CD4-positive, alpha-beta T cell treated with Interleukin-6 at 100 ng/mL for 8 hours (primary cell): Measurements from ENCODE around the gene SLC25A48.
"Not testable (repeated sequence)": the region's sequence is repeated elsewhere in the genome, so short reads cannot be mapped to it uniquely, and the experiment has no call there.

Experiments
- DNase-seq: peaks from one replicate; pipeline ENCODE4 v3.0.0-alpha.2; 2020; ENCODE audit warnings: mixed read lengths, low spot score

SLC25A48 gene

GRCh38 chr5:135857630-135858311, 23.3 kb downstream of the SLC25A48 start:
- no peak for DNase-seq

- DNase-seq = not testable (repeated sequence)
These were observed 24.7 kb downstream of the SLC25A48 start for GRCh38 chr5:135859186-135859585.

- DNase-seq = no peak
These were observed 25.2 kb downstream of the SLC25A48 start for GRCh38 chr5:135859641-135860040.

GRCh38 chr5:135861641-135862040, 27.2 kb downstream of the SLC25A48 start:
- no peak for DNase-seq

- DNase-seq = no peak
These were observed 27.6 kb downstream of the SLC25A48 start for GRCh38 chr5:135862086-135862485.

GRCh38 chr5:135862744-135863143, 28.3 kb downstream of the SLC25A48 start:
- DNase-seq = no peak

- no peak for DNase-seq
These were observed 30.3 kb downstream of the SLC25A48 start for GRCh38 chr5:135864503-135865435.

GRCh38 chr5:135866016-135866415, 31.6 kb downstream of the SLC25A48 start:
- no peak for DNase-seq

- no peak for DNase-seq
These were observed 33.1 kb downstream of the SLC25A48 start for GRCh38 chr5:135867599-135867998.

- DNase-seq = no peak
These were observed 34.2 kb downstream of the SLC25A48 start for GRCh38 chr5:135868681-135869080.

- no peak for DNase-seq
These were observed 34.8 kb downstream of the SLC25A48 start for GRCh38 chr5:135869276-135869675.

- DNase-seq = no peak
These were observed 35.5 kb downstream of the SLC25A48 start for GRCh38 chr5:135869935-135870334.

GRCh38 chr5:135871268-135871915, 36.9 kb downstream of the SLC25A48 start:
- DNase-seq = no peak

GRCh38 chr5:135873831-135874230, 39.4 kb downstream of the SLC25A48 start:
- no peak for DNase-seq

GRCh38 chr5:135874461-135874860, 40.0 kb downstream of the SLC25A48 start:
- DNase-seq = no peak

- no peak for DNase-seq
These were observed 41.1 kb downstream of the SLC25A48 start for GRCh38 chr5:135875567-135875966.

GRCh38 chr5:135876146-135876545, 41.7 kb downstream of the SLC25A48 start:
- no peak for DNase-seq

- no peak for DNase-seq
These were observed 43.2 kb downstream of the SLC25A48 start for GRCh38 chr5:135877570-135878155.

GRCh38 chr5:135878156-135878620, 43.7 kb downstream of the SLC25A48 start:
- DNase-seq = no peak

GRCh38 chr5:135879591-135879990, 45.1 kb downstream of the SLC25A48 start:
- no peak for DNase-seq

GRCh38 chr5:135880278-135880677, 45.8 kb downstream of the SLC25A48 start:
- no peak for DNase-seq

- DNase-seq = no peak
These were observed 46.3 kb downstream of the SLC25A48 start for GRCh38 chr5:135880801-135881200.
